Thoracic aorta (tissue), 2 donors: Measurements from ENCODE around the gene NMT1. TPM values are rescaled to one million over a fixed set of nuclear protein-coding genes. Genes with fewer than 3 reads are reported as not detected.

ENCODE experiments used
- ATAC-seq: fragments of 150-250 bp; one replicate; pipeline ENCODE4 v1.8.0; 2017; ENCODE audit warnings: low read depth; ENCODE audit not compliant: insufficient number of reproducible peaks, low FRiP score
- DNase-seq: peaks from one replicate; pipeline ENCODE4 v3.0.0-alpha.2; 2020; ENCODE audit warnings: low spot score
- H3K27ac ChIP-seq, 2 donors: fragments of 200-600 bp; sonication (generic); 1 replicate in 1 of 2; 2 replicates in 1 of 2; pipeline ENCODE4 v1.5.1; 2016; ENCODE audit warnings: mild to moderate bottlenecking in 2 of 2, moderate library complexity in 2 of 2
- H3K27me3 ChIP-seq: fragments of 200-600 bp; sonication (generic); replicated peaks from 2 replicates; pipeline ENCODE4 v1.6.0; 2016; ENCODE audit warnings: mild to moderate bottlenecking; ENCODE audit not compliant: insufficient read depth
- H3K36me3 ChIP-seq: fragments of 200-600 bp; sonication (generic); one replicate; pipeline ENCODE4 v1.5.1; 2016
- H3K4me1 ChIP-seq, 2 donors: fragments of 200-600 bp; sonication (generic); 1 replicate in 1 of 2; 2 replicates in 1 of 2; pipeline versions ENCODE4 v1.5.1 to v1.6.0; 2016; ENCODE audit warnings: low read depth in 2 of 2, mild to moderate bottlenecking in 1 of 2; ENCODE audit not compliant: control insufficient read depth in 1 of 2
- H3K4me3 ChIP-seq: fragments of 200-600 bp; sonication (generic); 2 replicates; pipeline ENCODE4 v1.5.1; 2016; ENCODE audit warnings: mild to moderate bottlenecking
- H3K9me3 ChIP-seq: fragments of 200-600 bp; sonication (generic); 2 replicates; pipeline ENCODE4 v1.5.1; 2016
- total RNA-seq, 2 donors: library from RNA; depleted of rRNA; stranded (reverse); fragments of >200 nt; gene quantifications; one replicate each; pipeline versions ENCODE4 v1.1.0 to v1.2.3, GENCODE V29; 2016
- TF ChIP-seq, protein P1 (sequence below): fragments of 200-600 bp; sonication (generic); IDR thresholded peaks from one replicate; pipeline ENCODE4 v1.5.1; 2019; ENCODE audit warnings: antibody characterized with exemption

The NMT1 gene
- total RNA-seq, 2 donors from 2014 or later: 53.1 to 64.8 TPM

DNA sequence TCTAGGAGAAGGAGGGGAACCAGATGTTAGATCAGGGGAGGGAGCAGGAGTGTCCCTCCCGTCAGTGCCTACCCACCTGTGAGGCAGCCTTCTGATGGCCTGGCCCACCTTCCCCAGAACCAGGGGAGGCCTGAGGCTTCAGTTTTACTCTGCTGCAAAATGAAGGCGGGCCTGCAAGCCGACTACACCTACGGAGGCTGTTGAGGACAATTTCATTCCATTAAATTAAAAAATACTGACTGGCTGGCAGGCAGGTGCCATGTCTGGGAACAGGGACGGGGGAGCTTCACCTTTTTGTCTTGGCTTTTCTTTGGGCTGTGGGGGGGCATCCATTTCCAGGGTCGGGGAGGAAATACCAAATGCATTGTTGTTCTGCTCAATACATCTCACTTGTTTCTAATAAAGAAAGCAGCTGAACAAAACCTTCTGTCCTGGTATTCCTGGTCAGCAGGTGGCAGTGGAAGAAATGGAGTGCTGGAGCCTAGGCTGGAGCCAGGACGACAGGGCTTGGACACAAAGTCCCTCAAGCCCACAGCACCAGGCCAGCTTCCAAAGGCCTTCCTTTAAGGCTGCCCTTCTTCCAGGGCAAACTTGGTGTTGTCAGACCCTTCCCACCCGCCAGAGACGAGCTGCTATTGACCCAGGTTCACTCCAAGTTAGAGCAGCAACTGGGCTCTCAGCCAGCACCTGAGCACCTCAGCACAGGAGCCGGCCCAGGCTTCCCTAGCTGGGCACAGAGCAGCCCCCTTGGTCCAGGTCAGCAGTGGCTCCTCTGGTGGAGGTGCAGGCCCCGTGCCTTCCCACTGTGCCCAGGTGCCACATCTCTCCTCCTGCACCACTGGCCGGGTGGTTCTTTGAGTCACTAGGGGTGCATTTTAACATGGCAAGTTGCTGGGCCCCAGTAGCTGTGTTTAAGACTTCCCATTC is 47.7 kb downstream of the NMT1 start:
- DNase-seq (no peak), ATAC-seq (no peak)
- Histone ChIP-seq H3K36me3 (peaks cover 53% of the 10 kb centered on the region), H3K9me3 (no peaks in the 10 kb centered on the region), H3K4me1 (peaks cover 34 to 71% of the 10 kb centered on the region in 2 donors), H3K27ac (peak overlapping the region; percentile 58 to 82), H3K4me3 (no peak overlapping the region), H3K27me3 (no peaks in the 10 kb centered on the region)
- TF ChIP-seq, protein P1, sequence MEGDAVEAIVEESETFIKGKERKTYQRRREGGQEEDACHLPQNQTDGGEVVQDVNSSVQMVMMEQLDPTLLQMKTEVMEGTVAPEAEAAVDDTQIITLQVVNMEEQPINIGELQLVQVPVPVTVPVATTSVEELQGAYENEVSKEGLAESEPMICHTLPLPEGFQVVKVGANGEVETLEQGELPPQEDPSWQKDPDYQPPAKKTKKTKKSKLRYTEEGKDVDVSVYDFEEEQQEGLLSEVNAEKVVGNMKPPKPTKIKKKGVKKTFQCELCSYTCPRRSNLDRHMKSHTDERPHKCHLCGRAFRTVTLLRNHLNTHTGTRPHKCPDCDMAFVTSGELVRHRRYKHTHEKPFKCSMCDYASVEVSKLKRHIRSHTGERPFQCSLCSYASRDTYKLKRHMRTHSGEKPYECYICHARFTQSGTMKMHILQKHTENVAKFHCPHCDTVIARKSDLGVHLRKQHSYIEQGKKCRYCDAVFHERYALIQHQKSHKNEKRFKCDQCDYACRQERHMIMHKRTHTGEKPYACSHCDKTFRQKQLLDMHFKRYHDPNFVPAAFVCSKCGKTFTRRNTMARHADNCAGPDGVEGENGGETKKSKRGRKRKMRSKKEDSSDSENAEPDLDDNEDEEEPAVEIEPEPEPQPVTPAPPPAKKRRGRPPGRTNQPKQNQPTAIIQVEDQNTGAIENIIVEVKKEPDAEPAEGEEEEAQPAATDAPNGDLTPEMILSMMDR: no peak

DNA sequence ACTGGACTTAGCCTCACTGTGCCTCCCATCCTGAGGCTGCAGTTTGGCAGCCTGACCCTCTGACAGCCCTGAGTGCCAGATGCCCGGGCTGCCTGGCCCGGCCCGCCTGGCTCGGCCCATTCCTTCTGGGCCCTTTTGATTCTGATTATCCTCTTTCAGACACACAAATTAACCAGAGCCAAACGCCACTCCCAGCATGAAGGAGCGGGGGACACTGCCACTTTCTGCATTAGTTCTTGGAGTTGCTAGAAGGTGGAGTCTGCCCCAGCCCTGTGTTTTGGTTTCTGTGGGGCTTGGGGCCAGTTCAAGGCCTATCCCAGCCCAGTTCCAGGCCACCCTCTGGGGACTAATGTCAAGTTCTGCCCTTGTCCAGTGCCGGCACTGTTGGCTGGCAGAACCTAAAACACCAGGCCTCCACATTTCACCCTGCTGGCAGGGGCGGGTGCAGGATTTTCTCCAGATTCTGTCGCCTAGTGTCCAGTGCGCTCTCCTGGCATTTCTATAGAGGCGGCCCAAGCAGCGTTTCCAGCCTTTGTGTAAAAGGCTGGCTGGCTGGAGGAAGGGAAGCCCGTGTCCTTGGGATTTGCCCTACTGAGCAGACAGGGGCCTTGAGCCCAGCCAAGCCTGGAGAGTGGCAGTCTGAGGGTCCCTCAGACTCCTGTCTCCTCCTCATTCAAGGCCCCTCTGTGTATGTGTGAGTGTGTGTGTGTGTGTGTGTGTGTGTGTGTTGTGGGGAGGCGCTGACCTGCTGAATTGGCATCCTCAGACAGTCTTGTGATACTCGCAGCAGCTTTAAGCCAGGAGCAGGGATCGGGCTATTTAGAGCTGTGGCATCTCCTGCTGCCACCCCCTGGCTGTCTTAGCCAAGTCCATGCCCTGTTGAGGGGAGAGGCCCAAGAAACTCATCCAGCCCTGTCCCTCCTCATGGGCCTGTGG is 49.8 kb downstream of the NMT1 start:
- TF ChIP-seq, protein P1: no peak
- no peak for ATAC-seq
- no peaks in the 10 kb centered on the region for H3K9me3 ChIP-seq
- DNase-seq: no peak
- H3K27ac ChIP-seq: peak overlapping the region; percentile 37 to 82
- H3K27me3 ChIP-seq: no peaks in the 10 kb centered on the region
- H3K4me3 ChIP-seq: peak overlapping the region; percentile 1
- H3K4me1 ChIP-seq: peaks cover 34 to 70% of the 10 kb centered on the region in 2 donors
- peaks cover 52% of the 10 kb centered on the region for H3K36me3 ChIP-seq

DNA sequence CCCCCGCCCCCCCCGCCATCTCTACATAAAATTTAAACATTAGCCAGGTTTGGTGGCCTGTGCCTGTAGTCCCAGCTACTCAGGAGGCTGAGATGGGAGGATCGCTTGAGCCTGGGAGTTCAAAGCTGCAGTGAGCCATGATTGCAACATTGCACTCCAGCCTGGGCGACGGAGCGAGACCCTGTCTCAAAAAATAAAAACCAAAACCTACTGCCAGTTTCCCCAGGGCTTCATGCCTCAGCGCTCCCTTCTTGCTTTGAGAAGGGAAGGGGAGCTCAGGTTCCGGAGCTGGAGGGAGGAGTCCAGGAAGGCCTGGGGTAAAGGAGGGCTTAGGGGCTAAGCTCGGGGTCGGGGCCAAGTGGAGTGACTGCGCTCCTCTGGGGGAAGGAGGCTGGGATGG is 50.7 kb downstream of the NMT1 start:
- no peaks in the 10 kb centered on the region for H3K27me3 ChIP-seq
- DNase-seq: no peak
- no peak for ATAC-seq
- TF ChIP-seq, protein P1: no peak
- no peak overlapping the region for H3K4me3 ChIP-seq
- peaks cover 31 to 61% of the 10 kb centered on the region in 2 donors for H3K4me1 ChIP-seq
- H3K9me3 ChIP-seq: no peaks in the 10 kb centered on the region
- peaks cover 55% of the 10 kb centered on the region for H3K36me3 ChIP-seq
- H3K27ac ChIP-seq: peak overlapping the region; percentile 37 to 82

DNA sequence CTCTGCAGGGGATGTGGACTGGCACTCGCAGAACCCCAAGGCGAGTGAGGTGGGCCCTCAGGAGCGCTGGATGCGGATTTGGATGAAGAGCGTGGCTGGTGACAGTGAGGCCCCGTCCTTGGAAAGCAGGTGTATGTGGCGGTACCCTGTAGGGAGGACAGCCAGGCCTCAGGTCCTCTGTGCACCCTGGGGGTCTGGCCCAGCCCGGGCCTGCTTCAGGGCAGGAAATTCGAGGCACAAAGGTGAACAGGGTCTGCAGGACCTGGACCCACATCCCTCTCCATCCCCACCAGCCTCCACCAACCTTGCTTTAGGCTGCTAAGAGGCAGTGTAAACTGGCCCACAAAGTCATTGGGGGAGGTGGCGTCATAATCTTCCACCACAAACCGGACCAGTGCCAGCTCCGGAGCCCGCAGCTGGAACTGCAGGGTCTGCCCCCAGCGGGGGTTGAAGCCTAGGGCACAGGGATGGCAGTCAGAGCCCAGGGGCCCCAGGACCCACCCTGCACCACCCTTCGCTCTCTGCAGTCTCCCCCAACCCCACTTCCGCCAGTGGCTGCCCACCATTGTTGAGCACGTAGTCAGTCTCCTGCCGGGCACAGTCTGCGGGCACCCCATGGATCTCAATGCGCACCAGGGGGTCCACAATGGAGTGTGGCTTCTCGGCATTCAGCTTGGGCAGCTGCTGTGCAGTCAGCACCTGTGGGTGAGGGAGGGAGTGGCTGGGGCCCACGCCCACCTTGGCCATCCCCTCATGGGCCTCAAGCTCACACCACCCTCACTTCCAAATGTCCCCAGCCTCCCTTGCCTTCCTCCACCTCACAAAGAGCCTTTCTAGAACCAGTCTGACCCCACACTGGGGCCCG is 51.7 kb downstream of the NMT1 start:
- H3K4me3 ChIP-seq: no peak overlapping the region
- ATAC-seq (no peak), DNase-seq (no peak)
- peaks cover 23 to 51% of the 10 kb centered on the region in 2 donors for H3K4me1 ChIP-seq
- H3K36me3 ChIP-seq: peaks cover 63% of the 10 kb centered on the region
- H3K9me3 ChIP-seq: no peaks in the 10 kb centered on the region
- TF ChIP-seq, protein P1: no peak
- H3K27ac ChIP-seq: peak overlapping the region; percentile 62 to 82
- H3K27me3 ChIP-seq: no peaks in the 10 kb centered on the region
